Endothelial cell of umbilical vein (primary cell): ENCODE results near the gene SOX11. TPM values are rescaled to one million over a fixed set of nuclear protein-coding genes. Genes with fewer than 3 reads are reported as not detected.

Experiments used
- BruUV-seq: library from RNA; stranded (reverse); fragments of 400-500 nt; replicated peaks from 2 replicates; lab custom pipeline; 2021; lab: Mats Ljungman, UMichigan
- CTCF ChIA-PET: fragments of 300-600, 350-600 bp; sonication (Branson Sonifier 250); formaldehyde crosslinking; loops from one replicate; lab custom pipeline; 2021; ENCODE audit warnings: antibody characterized with exemption, inconsistent platforms; lab: Charles Lee
- POLR2A ChIA-PET: fragments of 300-600, 350-600 bp; sonication (Branson Sonifier 250); formaldehyde crosslinking; loops from one replicate; lab custom pipeline; 2021; ENCODE audit warnings: antibody characterized with exemption, inconsistent platforms; lab: Charles Lee
- DNase-seq: peaks from one replicate; pipeline ENCODE4 v3.0.0-alpha.2; 2011; ENCODE audit warnings: low read depth, low spot score
- FAIRE-seq: peaks from 2 replicates; lab custom pipeline; 2011; peaks lifted over from hg19 to GRCh38; lab: Jason Lieb, UNC
- H2AFZ ChIP-seq: 2 replicates; pipeline ENCODE4 v1.6.0; 2012; ENCODE audit warnings: low read depth, low read length, control low read depth, inconsistent platforms
- H3K27ac ChIP-seq: 2 replicates; pipeline ENCODE4 v1.5.1; 2011; ENCODE audit warnings: low read depth, mild to moderate bottlenecking, control low read depth, low read length, moderate library complexity; ENCODE audit not compliant: insufficient read depth
- H3K27me3 ChIP-seq, 2 experiments: 2 replicates each; pipeline versions ENCODE4 v1.6.0 to v1.6.1; 2011; ENCODE audit warnings: low read length in 2 of 2, mixed read lengths in 1 of 2; ENCODE audit not compliant: control insufficient read depth in 2 of 2, insufficient read depth in 2 of 2
- H3K36me3 ChIP-seq, 2 experiments: 2 replicates in 1 of 2; 3 replicates in 1 of 2; pipeline ENCODE4 v1.5.1; 2011; ENCODE audit warnings: low read length in 2 of 2, mild to moderate bottlenecking in 1 of 2, moderate library complexity in 1 of 2; ENCODE audit not compliant: control insufficient read depth in 2 of 2, insufficient read depth in 2 of 2; ENCODE audit errors: extremely low read depth in 1 of 2
- H3K4me1 ChIP-seq: 3 replicates; pipeline ENCODE4 v1.5.1; 2011; ENCODE audit warnings: mild to moderate bottlenecking, low read length; ENCODE audit not compliant: control insufficient read depth, insufficient read depth; ENCODE audit errors: extremely low read depth
- H3K4me2 ChIP-seq: 2 replicates; pipeline ENCODE4 v1.6.1; 2011; ENCODE audit warnings: low read length, control low read depth, mixed read lengths; ENCODE audit not compliant: insufficient read depth
- H3K4me3 ChIP-seq, 3 experiments: fragments of 200-600 bp in 1 of 3; sonication (generic), shearing (Covaris generic) in 1 of 3; replicated peaks in 1 of 3; 2 replicates each; pipeline ENCODE4 v1.5.1; 2011 to 2016; ENCODE audit warnings: control low read depth in 3 of 3, low read length in 3 of 3, mild to moderate bottlenecking in 2 of 3, inconsistent platforms in 1 of 3, low read depth in 1 of 3, moderate library complexity in 1 of 3; ENCODE audit not compliant: insufficient read depth in 1 of 3
- H3K79me2 ChIP-seq: 2 replicates; pipeline ENCODE4 v1.6.0; 2012; ENCODE audit warnings: low read length, inconsistent platforms; ENCODE audit not compliant: control insufficient read depth, insufficient read depth
- H3K9ac ChIP-seq: replicated peaks from 2 replicates; pipeline ENCODE3; 2011; ENCODE audit warnings: low read length, control low read depth; ENCODE audit not compliant: insufficient read depth; ENCODE audit errors: extremely low read depth
- H3K9me1 ChIP-seq: replicated peaks from 3 replicates; pipeline ENCODE4 v1.6.0; 2011; ENCODE audit warnings: mild to moderate bottlenecking, low read length; ENCODE audit not compliant: control insufficient read depth, insufficient read depth; ENCODE audit errors: extremely low read depth
- H3K9me3 ChIP-seq: replicated peaks from 2 replicates; pipeline ENCODE4 v1.5.1; 2012; ENCODE audit warnings: low read length, inconsistent platforms; ENCODE audit not compliant: control insufficient read depth, insufficient read depth
- H4K20me1 ChIP-seq: replicated peaks from 2 replicates; pipeline ENCODE3; 2011; ENCODE audit warnings: mild to moderate bottlenecking, low read length; ENCODE audit not compliant: control insufficient read depth, insufficient read depth; ENCODE audit errors: extremely low read depth
- CTCF ChIP-seq, 2 donors: IDR thresholded peaks; 1 replicate in 1 of 2; 2 replicates in 1 of 2; pipeline ENCODE4 v1.5.1; 2011; ENCODE audit warnings: low read length in 2 of 2, mild to moderate bottlenecking in 2 of 2, moderate library complexity in 2 of 2, control low read depth in 1 of 2, inconsistent platforms in 1 of 2, low read depth in 1 of 2; ENCODE audit not compliant: insufficient read depth in 1 of 2; ENCODE audit errors: extremely low read depth in 1 of 2
- EZH2 ChIP-seq: IDR thresholded peaks from 2 replicates; pipeline ENCODE4 v1.6.1; 2012; ENCODE audit warnings: borderline replicate concordance, low read depth, mild to moderate bottlenecking, moderate library complexity, low read length, inconsistent platforms; ENCODE audit not compliant: severe bottlenecking
- FOS ChIP-seq: IDR thresholded peaks from 2 replicates; pipeline ENCODE4 v1.6.1; 2011; ENCODE audit warnings: mild to moderate bottlenecking, low read length, moderate library complexity, borderline replicate concordance; ENCODE audit not compliant: insufficient read depth
- GATA2 ChIP-seq: IDR thresholded peaks from 2 replicates; pipeline ENCODE4 v1.7.0; 2011; ENCODE audit warnings: low read depth, mild to moderate bottlenecking, moderate library complexity, mixed read lengths, low read length; ENCODE audit not compliant: insufficient read length, insufficient read depth
- JUN ChIP-seq: IDR thresholded peaks from 2 replicates; pipeline ENCODE4 v1.6.1; 2011; ENCODE audit warnings: borderline replicate concordance, low read depth; ENCODE audit not compliant: insufficient read length, insufficient read depth
- MAX ChIP-seq: IDR thresholded peaks from 2 replicates; pipeline ENCODE4 v1.6.1; 2011; ENCODE audit not compliant: insufficient read depth, insufficient read length
- MYC ChIP-seq: IDR thresholded peaks from one replicate; pipeline ENCODE4 v1.6.1; 2011; ENCODE audit warnings: mild to moderate bottlenecking, low read depth, low read length
- POLR2A ChIP-seq: IDR thresholded peaks from 2 replicates; pipeline ENCODE4 v1.6.1; 2012; ENCODE audit warnings: low read depth, mild to moderate bottlenecking, control low read depth, low read length
- POLR2AphosphoS5 ChIP-seq: IDR thresholded peaks from 2 replicates; pipeline ENCODE4 v1.6.1; 2012; ENCODE audit warnings: low read depth, mild to moderate bottlenecking, control low read depth, low read length, moderate library complexity; ENCODE audit not compliant: insufficient read depth
- dilution Hi-C: fragments of 300-500 bp; cut with MboI; formaldehyde crosslinking; loops from one replicate; pipeline ENCODE4 v1.15.0; 2019; ENCODE audit warnings: low sequenced_read_pairs; ENCODE audit not compliant: extremely low pct_ligation_motif_present
- intact Hi-C: fragments of 100-400 bp; cut with micrococcal nuclease; formaldehyde crosslinking; loops from one replicate; pipeline ENCODE4 v1.10.0; 2022
- polyA plus RNA-seq, 4 experiments: library from polyadenylated mRNA; depleted of rRNA in 3 of 4; stranded (reverse) in 3 of 4; unstranded in 1 of 4; fragments of >200 nt; gene quantifications; 2 replicates each; pipeline versions ENCODE4 v1.2.1 to v1.2.3, GENCODE V29; 2011 to 2012; ENCODE audit warnings: missing spikeins in 1 of 4
- total RNA-seq: library from RNA; stranded (reverse); gene quantifications from 2 replicates; pipeline ENCODE4 v1.2.3, GENCODE V29; 2021

Gene SOX11
- total and polyA plus RNA-seq, 2 donors (not counting 3 experiments of a cell fraction or from before 2014, with no cell fraction given), result not detected

- dilution Hi-C loops, result no loop called here
- Histone ChIP-seq H3K4me2 (no peak overlapping the region), H3K9me1 (no peaks in the 10 kb centered on the region), H2AFZ (no peak overlapping the region), H3K9me3 (no peaks in the 10 kb centered on the region), H3K36me3 (no peaks in the 10 kb centered on the region), H3K9ac (no peak overlapping the region), H3K27ac (no peak overlapping the region), H3K79me2 (no peaks in the 10 kb centered on the region), H4K20me1 (no peaks in the 10 kb centered on the region), H3K4me3 (no peak overlapping the region), H3K27me3 (no peaks in the 10 kb centered on the region), H3K4me1 (no peaks in the 10 kb centered on the region)
- POLR2A ChIA-PET, result no interaction called here
- DNase-seq (no peak), FAIRE-seq (no peak)
- intact Hi-C loops, result no loop called here
- no peak for TF ChIP-seq POLR2A
- TF ChIP-seq GATA2, result no peak
- no peak for TF ChIP-seq MAX
- TF ChIP-seq CTCF (IDR thresholded peaks at IDR 0.05; ENCODE audit: extremely low read depth in 1 of 2, insufficient read depth in 1 of 2, low read depth in 1 of 2, low read length in 2 of 2), result no peak
- no peak for TF ChIP-seq POLR2AphosphoS5
- TF ChIP-seq EZH2, result no peak
- no peak for TF ChIP-seq JUN
- TF ChIP-seq FOS, result no peak
- no peak for TF ChIP-seq MYC
- BruUV-seq, result no TSS peak
- CTCF ChIA-PET, result no interaction called here
These were observed 56.2 kb downstream of the SOX11 start for GRCh38 chr2:5748391-5748790.
